GM21447 (cell line): Measurements from ENCODE around the gene UNC93A.
"Not testable (repeated sequence)": the region's sequence is repeated elsewhere in the genome, so short reads cannot be mapped to it uniquely, and the experiment has no call there.

Source experiments
- ATAC-seq: cut with Tn5 transposase; IDR thresholded peaks from one replicate; pipeline ENCODE4 v1.9.1; 2021; ENCODE audit not compliant: unreplicated experiment

The UNC93A gene

GRCh38 chr6:167290786-167291622, at the start of gene UNC93A:
Gene UNC93A (plus strand): TSS chr6:167291315. CDS start chr6:167291490, 175 bp downstream.
- no peak for ATAC-seq

DNA sequence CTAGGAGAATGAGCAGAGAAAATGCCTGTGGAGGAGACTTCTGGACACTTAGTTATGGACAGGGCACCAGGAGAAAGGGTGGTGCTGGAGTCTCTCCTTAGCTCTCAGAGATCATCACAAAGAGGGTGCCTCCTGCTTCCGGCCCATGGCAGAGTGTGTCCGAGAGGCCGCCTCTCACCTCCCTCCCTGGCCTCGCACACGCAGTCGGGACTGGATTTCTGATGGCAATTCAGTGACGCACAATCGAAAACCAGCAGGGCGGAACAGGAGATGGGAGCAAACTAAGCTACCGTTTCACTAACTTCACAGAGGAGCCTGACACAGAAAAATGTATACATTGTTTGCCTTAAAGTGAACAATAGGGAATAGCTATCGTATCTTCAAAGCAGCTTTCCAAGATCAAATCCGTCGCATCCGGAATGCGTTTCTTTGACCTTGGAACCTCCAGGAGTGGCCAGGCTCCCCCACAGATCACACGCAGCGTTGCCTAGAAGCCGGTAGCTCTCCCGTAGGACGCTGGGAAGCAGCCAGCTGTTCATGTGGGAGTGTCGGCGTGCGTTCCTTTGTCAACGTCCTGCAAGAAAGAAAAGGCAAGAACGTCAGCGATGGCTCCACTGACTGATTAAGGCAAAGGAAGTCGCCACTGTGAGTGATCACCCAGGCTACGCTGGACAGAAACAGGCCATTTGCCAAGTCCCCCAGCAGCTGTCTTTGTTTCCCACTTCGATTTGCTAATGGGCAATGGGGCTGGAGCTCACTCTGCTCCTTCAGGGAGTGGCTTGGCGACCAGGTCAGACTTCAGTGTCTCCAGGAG, 49.6 kb upstream of the UNC93A start:
- ATAC-seq, result not testable (repeated sequence)

- ATAC-seq, result not testable (repeated sequence)
Measured at GRCh38 chr6:167242135-167242506, 49.0 kb upstream of the UNC93A start.

DNA sequence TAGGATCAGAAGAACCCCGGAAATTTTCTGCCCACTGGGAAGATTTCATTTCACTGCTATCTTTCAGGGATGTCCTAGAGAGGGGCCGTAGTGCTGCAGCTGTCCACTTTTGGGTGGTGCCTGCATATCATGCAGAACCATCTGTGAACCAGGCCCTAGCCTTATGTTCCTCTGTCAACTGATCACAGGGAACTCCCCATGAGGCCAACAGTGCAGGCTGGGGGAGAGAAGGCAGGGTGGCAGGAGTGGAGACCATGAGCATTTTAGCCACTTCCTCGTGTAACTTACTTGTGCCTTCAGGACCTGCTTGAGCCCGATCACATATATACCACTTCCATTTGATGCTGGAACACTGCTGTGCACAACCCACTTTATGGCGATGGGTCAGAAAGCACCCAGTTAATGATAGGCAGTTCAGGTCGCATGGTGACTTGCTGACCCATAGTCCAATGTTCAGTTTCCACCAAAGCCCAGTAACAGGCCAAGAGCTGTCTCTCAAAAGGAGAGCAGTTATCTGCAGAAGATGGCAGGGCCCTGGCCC, 48.5 kb upstream of the UNC93A start:
- not testable (repeated sequence) for ATAC-seq

- ATAC-seq, result no peak
Measured at GRCh38 chr6:167244064-167244960, 46.8 kb upstream of the UNC93A start.

DNA sequence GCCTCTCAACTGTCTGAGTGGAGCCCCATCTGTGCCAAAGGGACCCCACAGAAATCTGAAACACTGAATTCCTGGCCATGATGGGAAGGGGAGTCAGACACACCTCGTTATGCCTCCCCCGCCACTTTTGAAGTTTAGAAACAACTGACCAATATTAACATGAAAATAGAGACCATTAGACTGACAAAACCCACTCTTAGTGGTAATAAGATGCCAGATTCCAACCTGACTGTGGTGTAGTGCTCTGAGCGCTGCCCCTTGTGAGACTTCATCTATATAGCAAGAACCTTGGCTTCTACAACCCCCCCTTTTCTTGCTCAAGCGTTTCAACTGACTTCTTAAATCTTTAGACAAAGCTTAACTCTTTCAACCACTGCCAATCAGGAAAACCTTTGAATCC, 46.1 kb upstream of the UNC93A start:
- no peak for ATAC-seq

- ATAC-seq, result no peak
Measured at GRCh38 chr6:167245591-167245990, 45.5 kb upstream of the UNC93A start.

DNA sequence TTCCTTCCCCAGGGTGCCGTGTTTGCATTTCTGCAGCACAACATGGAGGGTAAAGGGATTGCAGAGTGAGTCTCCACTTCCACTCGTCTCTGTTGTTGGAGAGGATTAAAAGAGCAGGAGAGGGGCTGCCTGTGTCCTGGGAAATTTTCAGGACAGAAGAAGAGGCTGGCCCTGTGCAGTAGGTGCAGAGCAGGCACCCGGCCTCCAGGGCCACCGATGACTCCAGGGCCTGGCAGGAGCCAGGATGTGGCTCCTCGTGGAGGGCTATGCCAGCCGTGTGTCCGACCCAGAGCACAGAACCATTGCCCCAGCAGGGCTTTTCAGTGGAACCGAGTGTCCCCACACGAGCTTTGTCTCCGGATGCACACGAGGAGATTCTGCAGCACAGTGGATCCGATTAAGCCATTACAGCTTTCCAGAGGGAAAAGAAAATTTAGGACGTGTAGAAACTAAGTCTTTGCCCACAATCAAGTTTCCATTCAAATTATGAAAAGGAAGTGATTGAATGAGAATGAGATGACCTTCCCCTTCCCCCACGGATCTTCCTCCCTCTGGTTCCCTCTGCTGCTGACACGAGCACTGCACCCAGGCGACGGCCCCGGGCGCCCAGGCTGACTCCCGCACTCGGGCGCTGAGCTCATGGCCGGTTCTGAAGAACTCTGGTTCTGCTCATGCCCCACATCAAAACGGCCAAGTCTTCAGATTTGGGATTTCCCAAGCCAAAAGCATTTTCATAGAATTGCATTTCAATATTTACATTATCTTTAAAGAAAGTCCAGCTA, 43.1 kb upstream of the UNC93A start:
- ATAC-seq, result no peak

DNA sequence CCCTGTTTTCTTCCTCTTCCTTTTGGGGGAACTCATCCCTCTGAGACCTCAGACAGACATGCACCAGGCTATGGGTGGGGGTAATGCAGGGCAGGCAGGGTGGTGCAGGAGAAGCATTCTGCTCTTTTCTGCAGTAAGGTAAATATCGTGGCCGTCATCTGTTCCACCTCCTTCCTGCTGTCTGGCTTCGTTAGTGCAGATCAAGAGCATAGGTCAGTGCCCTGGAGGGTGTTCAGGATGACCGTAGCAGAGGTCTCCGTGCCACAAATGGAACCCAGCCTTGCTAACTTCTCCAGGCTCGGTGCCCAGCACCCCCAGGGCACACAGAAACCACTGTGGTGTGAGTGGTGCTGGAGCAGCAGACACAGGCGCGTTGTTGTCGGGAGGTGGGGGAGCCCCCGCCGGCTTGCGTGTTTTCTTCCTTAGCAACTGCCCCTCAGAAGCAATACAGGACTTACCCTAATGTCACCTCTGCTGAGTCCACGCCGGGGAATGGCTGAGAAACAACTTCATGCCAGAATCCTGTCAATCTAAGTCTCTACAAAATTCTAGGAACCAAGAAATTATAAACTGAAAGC, 42.1 kb upstream of the UNC93A start:
- ATAC-seq, result not testable (repeated sequence)

DNA sequence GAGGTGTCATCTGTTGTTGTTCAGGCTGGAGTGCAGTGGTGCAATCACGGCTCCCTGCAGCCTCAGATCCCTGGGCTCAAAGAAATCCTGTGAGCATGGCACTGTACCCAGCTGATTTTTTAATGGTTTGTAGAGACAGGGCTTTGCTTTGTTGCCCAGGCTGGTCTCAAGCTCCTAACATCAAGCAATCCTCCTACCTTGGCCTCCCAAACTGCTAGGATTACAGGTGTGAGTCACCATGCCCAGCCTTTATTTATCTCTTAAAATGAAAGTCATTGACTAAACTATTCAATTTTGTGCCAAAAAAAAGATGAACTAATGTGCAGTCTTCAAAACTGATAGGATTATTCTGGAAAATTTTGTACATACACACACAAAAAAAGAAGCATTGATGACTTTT, 38.8 kb upstream of the UNC93A start:
- ATAC-seq, result no peak

- ATAC-seq, result no peak
Measured at GRCh38 chr6:167255918-167256553, 35.1 kb upstream of the UNC93A start.

DNA sequence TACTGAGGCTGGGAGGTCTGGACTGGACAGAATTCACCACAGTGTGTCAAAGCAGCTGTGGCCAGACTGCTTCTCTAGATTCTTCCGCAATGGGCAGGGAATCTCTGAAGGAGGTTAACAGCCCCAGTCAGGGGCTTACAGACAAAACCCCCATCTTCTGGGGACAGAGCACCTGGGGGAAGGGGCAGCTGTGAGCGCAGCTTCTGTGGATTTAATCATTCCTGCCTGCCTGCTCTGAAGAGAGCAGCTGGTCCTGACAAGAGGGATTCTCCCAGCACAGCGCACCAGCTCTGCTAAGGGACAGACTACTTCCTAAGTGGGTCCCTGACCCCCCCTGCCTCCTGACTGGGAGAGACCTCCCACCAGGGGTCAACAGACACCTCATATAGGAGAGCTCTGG, 32.5 kb upstream of the UNC93A start:
- no peak for ATAC-seq

DNA sequence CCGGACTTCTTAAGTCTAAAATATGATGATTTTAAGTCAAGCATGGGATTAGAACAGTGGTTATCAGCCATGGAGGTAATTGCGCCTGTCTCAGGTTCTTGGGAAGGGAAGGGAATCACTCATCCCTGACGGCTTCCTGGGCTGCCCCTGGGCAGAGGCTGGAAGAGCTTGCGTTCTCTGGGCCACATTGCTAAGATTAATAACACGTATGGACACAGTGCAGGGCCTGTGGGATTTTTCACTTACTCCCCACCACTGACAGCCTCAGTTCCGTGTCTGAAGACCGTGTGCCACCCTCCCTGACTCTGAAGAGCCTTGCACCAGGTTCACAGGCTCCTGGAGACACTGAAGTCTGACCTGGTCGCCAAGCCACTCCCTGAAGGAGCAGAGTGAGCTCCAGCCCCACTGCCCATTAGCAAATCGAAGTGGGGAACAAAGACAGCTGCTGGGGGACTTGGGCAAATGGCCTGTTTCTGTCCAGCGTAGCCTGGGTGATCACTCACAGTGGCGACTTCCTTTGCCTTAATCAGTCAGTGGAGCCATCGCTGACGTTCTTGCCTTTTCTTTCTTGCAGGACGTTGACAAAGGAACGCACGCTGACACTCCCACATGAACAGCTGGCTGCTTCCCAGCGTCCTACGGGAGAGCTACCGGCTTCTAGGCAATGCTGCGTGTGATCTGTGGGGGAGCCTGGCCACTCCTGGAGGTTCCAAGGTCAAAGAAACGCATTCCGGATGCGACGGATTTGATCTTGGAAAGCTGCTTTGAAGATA, 24.9 kb upstream of the UNC93A start:
- not testable (repeated sequence) for ATAC-seq

DNA sequence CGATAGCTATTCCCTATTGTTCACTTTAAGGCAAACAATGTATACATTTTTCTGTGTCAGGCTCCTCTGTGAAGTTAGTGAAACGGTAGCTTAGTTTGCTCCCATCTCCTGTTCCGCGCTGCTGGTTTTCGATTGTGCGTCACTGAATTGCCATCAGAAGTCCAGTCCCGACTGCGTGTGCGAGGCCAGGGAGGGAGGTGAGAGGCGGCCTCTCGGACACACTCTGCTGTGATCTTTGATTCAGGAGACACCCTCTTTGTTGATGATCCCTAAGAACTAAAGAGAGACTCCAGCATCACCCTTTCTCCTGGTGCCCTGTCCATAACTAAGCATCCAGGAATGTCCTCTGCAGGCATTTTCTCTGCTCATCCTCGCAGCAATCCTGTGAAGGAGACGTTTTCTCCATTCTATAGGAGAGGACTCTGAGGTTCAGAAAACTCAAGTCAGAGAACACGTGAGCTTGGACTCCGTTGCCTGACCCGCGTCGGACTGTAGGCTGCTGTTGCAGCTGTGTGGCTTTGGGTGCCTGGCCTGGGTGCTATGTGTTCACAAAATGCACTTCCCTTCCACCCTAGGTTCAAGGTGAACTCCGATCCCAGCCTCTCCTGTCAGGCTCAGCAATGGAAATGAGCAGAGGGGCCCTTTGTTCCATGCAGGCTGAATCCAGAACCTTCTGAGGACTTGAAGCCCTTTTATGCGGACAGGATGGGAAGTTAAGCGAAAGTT, 24.1 kb upstream of the UNC93A start:
- no peak for ATAC-seq

DNA sequence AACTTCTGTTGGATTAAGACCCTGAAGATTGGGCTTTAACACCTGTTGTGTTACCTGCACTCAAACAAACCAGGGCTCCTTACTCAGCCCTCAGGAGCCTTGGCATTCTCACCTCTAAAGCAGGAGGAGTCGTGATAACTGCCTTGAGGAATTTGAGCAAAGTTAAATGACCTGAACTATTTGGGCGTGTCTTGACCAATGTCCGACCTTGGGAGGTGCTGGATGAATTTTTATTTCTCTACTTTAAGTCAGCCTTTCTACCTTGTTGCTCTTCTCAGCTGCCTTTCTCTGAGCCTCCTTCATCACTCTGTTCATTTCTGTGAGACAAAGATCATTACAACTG, 23.6 kb upstream of the UNC93A start:
- ATAC-seq, result not testable (repeated sequence)

- no peak for ATAC-seq
Measured at GRCh38 chr6:167267921-167268401, 23.2 kb upstream of the UNC93A start.

GRCh38 chr6:167268683-167269280, 22.3 kb upstream of the UNC93A start:
- no peak for ATAC-seq
